UCSD-AML1 (cell line): ENCODE results near the gene MFNG.

Source experiments
- DNase-seq: peaks from one replicate; lab custom pipeline; 2025; ENCODE audit not compliant: unreplicated experiment; lab: John Stamatoyannopoulos, UW

Gene MFNG

DNA sequence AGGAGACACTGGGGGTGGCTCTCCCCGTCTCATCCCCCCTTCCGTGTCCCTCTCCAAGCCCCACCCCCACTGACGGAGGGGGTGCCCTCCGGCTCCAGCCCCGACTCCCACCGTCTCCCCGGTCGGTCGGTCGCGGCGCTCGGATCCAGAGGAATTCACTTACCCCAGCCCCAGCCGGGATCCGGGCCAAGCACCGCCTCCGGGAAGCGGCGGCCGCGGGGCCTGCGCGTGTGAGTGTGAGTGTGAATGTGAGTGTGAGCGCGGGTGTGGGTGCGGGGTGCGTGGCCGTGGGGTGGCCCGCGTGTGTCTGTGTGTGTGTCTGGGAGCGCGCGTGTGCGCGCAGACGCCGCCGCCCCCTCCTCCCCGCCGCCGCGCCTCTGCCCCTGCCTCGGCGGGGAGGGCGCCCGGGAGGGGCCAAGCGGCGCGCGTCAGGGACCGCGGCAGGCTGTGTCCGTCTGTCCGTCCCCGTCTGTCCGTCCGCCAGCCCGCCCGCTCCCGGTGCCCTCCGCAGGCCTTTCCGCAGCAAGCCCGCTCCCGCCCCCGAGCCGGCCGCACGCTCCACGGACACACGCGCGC lies 59.0 kb downstream of the MFNG start, which contains the start of gene ELFN2:
Gene ELFN2, minus strand, starts transcription at position 345 of the 576 bp plus-strand sequence. CDS start 51,945 bp downstream, outside the sequence.
- no peak for DNase-seq

DNA sequence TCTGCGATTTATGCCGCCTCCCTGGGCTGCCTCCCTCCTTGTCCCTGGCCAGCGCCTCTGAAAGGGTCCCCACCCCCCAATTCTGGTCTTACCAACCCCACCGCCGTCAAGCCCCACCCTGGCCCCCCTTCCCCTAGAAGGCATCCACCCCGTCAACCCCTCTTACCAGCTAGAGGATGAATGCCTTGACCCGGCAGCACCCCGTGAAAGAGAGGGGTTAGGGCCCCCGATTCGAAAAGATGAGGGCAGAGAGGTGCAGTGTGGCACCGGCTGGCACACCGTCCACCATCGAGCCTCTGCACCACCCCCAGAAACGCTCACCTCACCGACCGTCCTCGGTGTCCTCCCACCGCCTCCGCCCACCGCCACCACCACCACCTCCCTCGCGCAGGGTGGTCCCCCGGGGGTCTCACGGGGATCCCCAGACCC lies 59.5 kb downstream of the MFNG start:
- DNase-seq = no peak

DNA sequence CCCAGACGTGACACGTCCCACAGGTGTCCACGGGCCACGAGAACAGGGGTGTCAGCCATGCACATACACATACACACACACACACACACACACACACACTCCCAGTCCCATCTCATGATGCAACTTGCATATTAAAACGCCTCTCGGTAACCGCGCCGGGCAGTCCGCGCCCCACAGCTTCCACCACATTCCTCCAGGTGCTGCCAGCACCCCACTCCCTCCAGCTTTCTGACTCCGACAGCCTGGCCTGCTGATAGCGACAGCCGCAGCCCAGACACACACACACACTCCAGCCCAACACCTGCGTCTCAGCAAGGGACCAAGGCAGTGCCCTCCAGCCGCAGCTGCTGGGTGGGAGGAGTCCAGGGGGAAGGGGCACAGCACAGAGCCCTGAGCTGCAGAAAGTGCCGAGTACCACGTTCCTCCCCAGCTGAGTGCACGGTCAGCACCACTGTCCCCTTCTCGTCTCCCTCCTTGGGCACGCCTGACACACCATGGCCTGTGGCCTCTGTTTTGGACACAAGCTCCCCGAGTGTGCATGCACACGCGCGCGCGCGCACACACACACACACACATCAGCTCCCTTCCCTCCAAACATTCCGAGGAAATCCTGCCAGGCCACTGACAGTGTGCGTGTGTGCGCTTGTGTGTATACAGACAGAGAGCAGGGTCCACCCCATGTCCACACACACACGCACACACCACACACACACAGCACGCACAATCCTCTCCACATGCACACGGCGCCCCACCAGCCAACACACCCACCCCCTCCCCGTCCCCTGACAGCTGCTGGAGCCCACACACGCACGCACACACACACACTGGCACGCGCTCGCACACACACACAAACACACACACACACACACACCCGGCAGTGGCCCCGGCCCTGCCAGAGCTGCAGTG lies 60.1 kb downstream of the MFNG start:
- DNase-seq = no peak

DNA sequence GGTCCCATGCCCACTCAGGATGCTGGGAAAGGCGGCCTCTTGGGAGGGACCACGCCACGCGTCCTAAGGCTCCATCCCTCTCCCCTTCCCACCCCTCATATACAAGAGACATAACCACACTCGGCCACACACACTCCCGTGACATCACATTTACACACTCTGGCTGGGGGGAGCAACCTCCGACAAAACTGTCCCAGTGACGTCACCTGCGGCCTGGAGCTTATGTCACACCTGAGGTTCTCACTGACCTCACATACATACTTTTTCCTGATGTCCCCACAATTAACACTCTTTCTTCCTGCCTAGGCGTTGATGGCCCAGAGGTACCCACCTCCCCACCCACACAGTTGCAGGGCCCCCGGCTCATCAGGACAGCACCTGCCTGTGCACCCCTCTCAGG lies 60.8 kb downstream of the MFNG start:
- DNase-seq = no peak

DNA sequence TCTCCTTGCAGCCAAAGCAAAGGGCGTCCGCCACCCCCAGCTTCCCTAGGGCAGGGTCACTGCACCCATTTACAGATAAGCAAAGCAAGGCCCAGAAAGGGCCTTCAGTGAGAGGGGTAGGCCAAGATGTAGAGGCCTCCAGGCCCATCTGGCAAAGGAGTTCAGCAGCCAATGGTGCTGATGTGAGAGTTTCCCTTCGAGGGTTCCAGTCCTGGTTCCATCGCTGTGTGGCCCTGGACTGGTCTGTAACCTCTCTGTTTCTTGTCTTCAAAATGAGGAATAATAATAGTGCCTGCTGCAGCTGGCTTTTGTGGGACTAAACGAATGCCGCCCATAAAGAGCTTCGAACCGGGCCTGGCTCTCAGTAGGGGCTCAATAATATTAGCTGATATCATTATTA lies 62.9 kb downstream of the MFNG start:
- no peak for DNase-seq

DNA sequence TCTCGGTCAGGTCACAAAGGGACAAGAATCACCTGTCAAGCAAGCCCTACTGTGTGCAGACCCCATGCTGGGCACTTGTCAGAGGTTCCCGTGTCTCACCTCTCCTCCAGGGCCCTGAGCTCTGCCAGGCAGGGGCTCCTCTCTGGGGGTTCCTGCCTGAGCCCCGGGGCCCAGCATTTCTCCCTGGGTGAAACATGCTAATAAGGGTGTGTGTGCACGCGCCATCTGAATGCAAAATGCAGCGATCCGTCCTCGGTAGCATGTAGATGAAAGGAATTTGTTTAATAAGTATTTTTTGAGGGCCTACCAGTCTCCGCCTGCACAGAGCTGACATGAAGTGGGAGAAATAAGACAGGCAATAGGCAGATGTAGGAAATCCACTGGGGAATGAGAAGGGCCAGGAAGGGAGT lies 64.7 kb downstream of the MFNG start:
- no peak for DNase-seq

DNA sequence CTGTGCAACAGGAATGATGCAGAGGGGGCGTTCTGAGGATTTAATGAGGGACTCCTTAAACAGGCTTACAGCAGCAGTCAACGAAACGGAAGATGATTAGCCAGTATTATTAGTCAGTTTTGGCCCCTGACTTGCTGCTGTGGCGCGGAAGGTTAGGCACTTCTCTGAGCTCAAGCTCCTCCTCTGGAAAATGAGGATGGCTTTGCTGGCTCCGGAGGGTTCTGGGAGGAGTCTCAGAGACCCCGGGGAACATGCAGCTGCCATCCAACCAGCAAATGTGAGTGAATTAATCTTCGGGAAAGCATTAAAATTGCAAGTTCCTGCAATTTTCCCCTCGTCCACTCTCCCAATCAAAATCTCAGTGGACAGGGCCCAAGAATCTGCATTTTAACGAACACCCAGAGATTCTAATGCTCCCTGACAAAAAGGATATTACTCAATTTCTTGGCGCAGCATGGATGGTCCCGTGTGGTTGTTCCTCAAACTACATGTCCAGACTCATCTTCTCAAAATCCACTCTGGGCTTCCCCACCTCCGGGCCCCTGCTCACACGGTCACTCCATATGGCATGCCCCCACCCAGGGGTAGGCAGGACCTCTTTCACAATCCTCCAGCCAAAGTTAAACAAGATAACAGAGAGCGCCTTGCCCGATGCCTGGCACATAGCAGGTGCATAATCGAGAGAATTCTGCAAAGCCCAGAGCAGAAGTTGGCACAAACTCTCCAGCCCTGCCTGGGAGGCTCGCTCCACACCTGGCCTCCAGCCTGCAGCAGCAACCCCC lies 65.3 kb downstream of the MFNG start:
- no peak for DNase-seq

DNA sequence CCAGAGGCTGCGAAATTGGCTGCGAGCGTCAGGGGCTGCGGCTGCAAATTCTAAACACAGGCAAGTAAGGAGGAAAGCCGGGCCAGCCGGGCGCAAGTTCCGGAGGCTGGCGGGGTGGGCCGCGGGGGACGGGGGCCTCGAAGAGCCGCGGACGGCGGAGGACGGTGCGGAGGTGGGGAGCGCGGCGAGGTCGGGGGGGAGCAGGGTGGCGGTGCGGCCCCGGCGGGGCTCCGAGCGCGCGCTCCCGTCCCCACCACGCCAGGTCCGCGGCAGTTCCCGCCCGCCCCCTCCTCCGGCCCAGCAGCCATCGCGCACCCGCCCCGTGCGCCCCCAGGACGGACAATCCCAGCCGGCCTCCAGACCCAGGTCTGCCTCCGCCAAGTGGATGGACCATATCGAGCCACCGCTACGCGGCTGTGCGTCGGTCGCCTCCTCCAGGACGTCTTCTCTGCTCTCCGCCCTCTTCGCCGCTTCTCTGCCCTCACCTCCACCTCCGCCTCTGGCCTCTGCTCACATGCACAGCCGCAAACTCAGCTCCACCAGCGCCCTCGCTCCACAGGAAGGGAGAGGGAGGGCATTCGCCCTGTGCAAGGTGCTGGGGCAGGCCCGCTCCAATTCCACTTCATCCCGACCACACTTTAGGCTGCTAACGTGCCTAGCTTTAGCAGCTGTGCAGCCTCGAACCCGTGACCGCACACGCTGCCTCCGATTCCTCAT lies 66.1 kb downstream of the MFNG start:
- DNase-seq = no peak

DNA sequence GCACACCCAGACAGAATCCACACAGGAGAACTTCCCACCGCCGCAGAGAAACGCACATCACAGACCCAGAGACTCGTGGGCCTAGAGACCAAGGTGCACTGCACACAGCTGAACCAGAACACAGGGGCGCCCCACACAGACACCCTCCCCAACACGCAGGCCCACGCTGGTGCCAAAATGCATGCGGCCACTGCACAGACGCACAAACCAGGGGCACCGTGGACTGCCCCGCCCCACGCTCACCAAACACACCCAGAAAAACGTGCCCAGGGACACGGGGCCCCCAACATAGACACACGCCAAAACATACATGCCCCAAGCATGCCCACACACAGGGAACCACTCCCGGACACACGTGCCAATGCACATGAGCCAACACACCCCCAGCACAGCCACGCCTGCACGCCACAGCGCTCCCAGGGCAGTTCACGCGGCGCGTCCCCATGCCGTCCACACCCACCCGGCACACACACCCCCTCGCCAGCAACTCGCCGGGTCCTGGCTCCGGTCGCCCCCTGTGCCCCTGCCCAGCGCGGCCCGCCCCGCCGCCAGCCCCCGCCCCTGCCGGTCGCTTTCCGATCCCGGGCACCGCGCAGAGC lies 66.7 kb downstream of the MFNG start:
- no peak for DNase-seq
